ENCODE measurements around the gene TRPM3.

The TRPM3 gene

DNA sequence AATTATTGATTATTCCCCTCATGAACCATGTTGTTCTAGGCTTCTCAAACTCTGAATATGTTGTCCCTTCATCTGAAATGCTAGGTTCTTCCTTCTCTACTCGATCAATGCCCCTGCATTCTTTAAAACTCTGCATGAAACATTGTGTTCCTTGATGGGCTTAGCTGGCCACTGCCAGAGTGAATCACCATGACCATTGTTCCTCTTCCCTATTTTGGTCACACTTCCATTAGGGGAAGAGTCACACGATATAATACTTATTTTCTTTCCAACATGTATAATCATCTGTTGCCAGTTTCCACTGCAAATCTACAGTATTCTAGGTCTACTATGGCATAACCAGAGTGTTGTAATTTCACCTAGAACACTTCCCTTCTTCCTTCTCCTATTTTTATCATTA, 247.9 kb downstream of the TRPM3 start:
- no peaks in the 10 kb centered on the region for H3K79me2 ChIP-seq (ENCODE audit: insufficient read depth, low read depth)
- H4K20me1 ChIP-seq (ENCODE audit: insufficient read depth), result no peaks in the 10 kb centered on the region
- TF ChIP-seq, protein P1, sequence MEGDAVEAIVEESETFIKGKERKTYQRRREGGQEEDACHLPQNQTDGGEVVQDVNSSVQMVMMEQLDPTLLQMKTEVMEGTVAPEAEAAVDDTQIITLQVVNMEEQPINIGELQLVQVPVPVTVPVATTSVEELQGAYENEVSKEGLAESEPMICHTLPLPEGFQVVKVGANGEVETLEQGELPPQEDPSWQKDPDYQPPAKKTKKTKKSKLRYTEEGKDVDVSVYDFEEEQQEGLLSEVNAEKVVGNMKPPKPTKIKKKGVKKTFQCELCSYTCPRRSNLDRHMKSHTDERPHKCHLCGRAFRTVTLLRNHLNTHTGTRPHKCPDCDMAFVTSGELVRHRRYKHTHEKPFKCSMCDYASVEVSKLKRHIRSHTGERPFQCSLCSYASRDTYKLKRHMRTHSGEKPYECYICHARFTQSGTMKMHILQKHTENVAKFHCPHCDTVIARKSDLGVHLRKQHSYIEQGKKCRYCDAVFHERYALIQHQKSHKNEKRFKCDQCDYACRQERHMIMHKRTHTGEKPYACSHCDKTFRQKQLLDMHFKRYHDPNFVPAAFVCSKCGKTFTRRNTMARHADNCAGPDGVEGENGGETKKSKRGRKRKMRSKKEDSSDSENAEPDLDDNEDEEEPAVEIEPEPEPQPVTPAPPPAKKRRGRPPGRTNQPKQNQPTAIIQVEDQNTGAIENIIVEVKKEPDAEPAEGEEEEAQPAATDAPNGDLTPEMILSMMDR (conservative IDR thresholded peaks at IDR 0.05; ENCODE audit: low read depth, low read length), result no peak
- H3K27ac ChIP-seq, result no peak overlapping the region
- H3K36me3 ChIP-seq (ENCODE audit: insufficient read depth), result no peaks in the 10 kb centered on the region
- no peak overlapping the region for H3K9ac ChIP-seq
- no peak overlapping the region for H3K4me3 ChIP-seq (IDR thresholded peaks at IDR 0.05; ENCODE audit: insufficient read depth, low read depth, low read length)
- H3K4me2 ChIP-seq, result no peak overlapping the region
- H3K4me1 ChIP-seq (ENCODE audit: low read depth, poor library complexity, severe bottlenecking), result no peaks in the 10 kb centered on the region
- H2AFZ ChIP-seq (ENCODE audit: low read depth), result no peak overlapping the region
- H3K27me3 ChIP-seq (ENCODE audit: insufficient read depth, low read depth), result no peaks in the 10 kb centered on the region

DNA sequence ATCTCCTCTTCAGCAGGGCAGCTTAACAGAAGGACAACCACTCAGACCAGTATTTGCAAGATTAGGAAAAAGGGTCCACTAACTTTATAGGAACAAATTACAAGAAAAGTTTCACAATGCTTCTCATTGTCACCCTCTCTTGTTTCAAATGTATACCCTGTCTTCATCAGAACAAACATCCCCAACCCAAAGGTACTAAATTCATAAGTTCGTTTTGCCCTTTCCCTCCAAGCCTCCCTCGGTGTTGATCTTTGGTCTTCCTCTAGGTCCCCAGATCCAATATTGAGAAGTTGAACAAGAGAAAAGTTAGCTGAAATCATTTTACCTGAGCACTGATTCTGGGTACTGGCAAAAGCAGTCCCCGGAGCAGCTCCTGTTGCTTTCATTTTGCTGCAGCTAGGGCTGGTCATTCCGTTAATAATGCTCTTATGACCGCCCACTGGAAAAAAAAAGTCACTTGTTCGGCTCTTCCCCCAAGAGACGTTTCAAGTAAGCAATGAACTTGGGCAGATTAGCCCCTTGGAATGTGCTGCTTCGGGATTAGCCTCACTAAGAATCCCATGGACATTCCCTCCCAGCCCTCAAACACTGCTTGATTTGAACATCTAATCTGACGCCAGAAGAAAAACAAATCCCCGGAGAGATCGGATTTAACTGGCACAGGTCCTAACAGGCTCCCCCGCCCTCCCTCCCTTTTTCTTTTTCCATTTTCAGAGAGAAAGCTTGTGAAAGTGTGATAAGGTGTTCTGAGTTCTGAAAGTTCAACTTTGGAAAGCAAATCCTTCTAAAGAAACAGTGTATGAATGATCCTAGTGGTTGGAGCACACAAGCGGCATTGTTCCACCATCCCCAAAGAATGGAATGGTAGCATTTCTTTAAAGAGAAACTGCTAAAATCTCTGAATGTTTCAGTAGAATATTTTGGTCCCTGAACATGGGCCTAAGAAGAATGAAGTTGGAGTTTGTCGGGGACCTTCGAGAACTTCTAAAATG, 252.5 kb downstream of the TRPM3 start:
- Histone ChIP-seq H3K4me2 (no peak overlapping the region), H4K20me1 (ENCODE audit: insufficient read depth) (no peaks in the 10 kb centered on the region), H3K36me3 (ENCODE audit: insufficient read depth) (no peaks in the 10 kb centered on the region), H3K27me3 (ENCODE audit: insufficient read depth, low read depth) (no peaks in the 10 kb centered on the region), H3K4me3 (IDR thresholded peaks at IDR 0.05; ENCODE audit: insufficient read depth, low read depth, low read length) (no peak overlapping the region), H2AFZ (ENCODE audit: low read depth) (no peak overlapping the region), H3K27ac (no peak overlapping the region), H3K9ac (no peak overlapping the region), H3K4me1 (ENCODE audit: low read depth, poor library complexity, severe bottlenecking) (no peaks in the 10 kb centered on the region), H3K79me2 (ENCODE audit: insufficient read depth, low read depth) (no peaks in the 10 kb centered on the region)
- TF ChIP-seq, protein P1 (conservative IDR thresholded peaks at IDR 0.05; ENCODE audit: low read depth, low read length), result no peak

DNA sequence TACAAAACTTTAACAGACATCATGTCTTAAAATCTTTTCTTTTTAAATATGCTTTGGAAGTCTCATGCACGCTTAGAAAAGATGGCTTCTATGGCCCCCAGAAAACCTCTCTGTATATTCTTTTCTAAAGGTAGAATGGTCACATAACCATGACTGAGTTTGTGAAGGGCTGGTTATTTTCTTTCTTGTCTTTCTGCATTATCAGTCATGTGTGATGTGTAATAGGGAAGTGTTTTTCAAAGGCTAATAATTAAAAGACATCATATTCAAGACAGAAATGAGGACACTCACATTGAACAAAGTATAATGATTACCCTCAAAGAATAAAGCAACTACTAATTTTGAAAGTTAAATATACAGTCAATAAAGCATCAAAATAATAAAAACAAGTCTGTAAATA, 253.4 kb downstream of the TRPM3 start:
- Histone ChIP-seq H2AFZ (ENCODE audit: low read depth) (no peak overlapping the region), H3K4me3 (IDR thresholded peaks at IDR 0.05; ENCODE audit: insufficient read depth, low read depth, low read length) (no peak overlapping the region), H3K9ac (no peak overlapping the region), H4K20me1 (ENCODE audit: insufficient read depth) (no peaks in the 10 kb centered on the region), H3K27me3 (ENCODE audit: insufficient read depth, low read depth) (no peaks in the 10 kb centered on the region), H3K27ac (no peak overlapping the region), H3K4me1 (ENCODE audit: low read depth, poor library complexity, severe bottlenecking) (no peaks in the 10 kb centered on the region), H3K4me2 (no peak overlapping the region), H3K36me3 (ENCODE audit: insufficient read depth) (no peaks in the 10 kb centered on the region), H3K79me2 (ENCODE audit: insufficient read depth, low read depth) (no peaks in the 10 kb centered on the region)
- TF ChIP-seq, protein P1 (conservative IDR thresholded peaks at IDR 0.05; ENCODE audit: low read depth, low read length), result no peak

DNA sequence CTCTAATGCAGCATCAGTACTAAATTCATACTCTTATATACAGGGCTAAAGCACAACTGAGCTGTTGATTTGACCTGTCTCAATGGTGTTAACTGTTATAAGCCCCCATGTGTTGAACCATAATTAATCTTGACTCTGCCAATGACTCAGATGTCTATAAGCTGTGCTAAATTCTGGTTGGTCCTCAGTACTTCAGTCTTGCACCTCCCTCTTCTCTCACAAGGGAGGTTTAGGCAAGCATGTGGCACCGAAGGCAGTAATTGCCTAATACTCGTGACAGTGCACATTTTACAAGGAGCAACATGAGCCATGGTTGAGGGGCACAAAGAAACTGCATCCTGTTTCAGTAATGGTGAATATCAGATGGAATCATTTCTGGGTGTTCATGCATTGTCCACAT, 255.9 kb downstream of the TRPM3 start:
- no peaks in the 10 kb centered on the region for H3K4me1 ChIP-seq (ENCODE audit: low read depth, poor library complexity, severe bottlenecking)
- TF ChIP-seq, protein P1 (conservative IDR thresholded peaks at IDR 0.05; ENCODE audit: low read depth, low read length), result no peak
- H3K27ac ChIP-seq, result no peak overlapping the region
- no peaks in the 10 kb centered on the region for H3K36me3 ChIP-seq (ENCODE audit: insufficient read depth)
- no peak overlapping the region for H3K4me2 ChIP-seq
- H3K27me3 ChIP-seq (ENCODE audit: insufficient read depth, low read depth), result no peaks in the 10 kb centered on the region
- no peak overlapping the region for H3K9ac ChIP-seq
- no peaks in the 10 kb centered on the region for H3K79me2 ChIP-seq (ENCODE audit: insufficient read depth, low read depth)
- no peak overlapping the region for H2AFZ ChIP-seq (ENCODE audit: low read depth)
- H4K20me1 ChIP-seq (ENCODE audit: insufficient read depth), result no peaks in the 10 kb centered on the region
- no peak overlapping the region for H3K4me3 ChIP-seq (IDR thresholded peaks at IDR 0.05; ENCODE audit: insufficient read depth, low read depth, low read length)

Measured in KMS-11 (cell line).